Endothelial cell of umbilical vein (primary cell): ENCODE results near the gene BCL3. TPM values are rescaled to one million over a fixed set of nuclear protein-coding genes. Genes with fewer than 3 reads are reported as not detected.
"Not testable (repeated sequence)": the region's sequence is repeated elsewhere in the genome, so short reads cannot be mapped to it uniquely, and the experiment has no call there.

Source experiments
- BruUV-seq: library from RNA; stranded (reverse); fragments of 400-500 nt; replicated peaks from 2 replicates; lab custom pipeline; 2021; lab: Mats Ljungman, UMichigan
- CTCF ChIA-PET: fragments of 300-600, 350-600 bp; sonication (Branson Sonifier 250); formaldehyde crosslinking; loops from one replicate; lab custom pipeline; 2021; ENCODE audit warnings: antibody characterized with exemption, inconsistent platforms; lab: Charles Lee
- POLR2A ChIA-PET: fragments of 300-600, 350-600 bp; sonication (Branson Sonifier 250); formaldehyde crosslinking; loops from one replicate; lab custom pipeline; 2021; ENCODE audit warnings: antibody characterized with exemption, inconsistent platforms; lab: Charles Lee
- DNase-seq: peaks from one replicate; pipeline ENCODE4 v3.0.0-alpha.2; 2011; ENCODE audit warnings: low read depth, low spot score
- FAIRE-seq: peaks from 2 replicates; lab custom pipeline; 2011; peaks lifted over from hg19 to GRCh38; lab: Jason Lieb, UNC
- H2AFZ ChIP-seq: 2 replicates; pipeline ENCODE4 v1.6.0; 2012; ENCODE audit warnings: low read depth, low read length, control low read depth, inconsistent platforms
- H3K27ac ChIP-seq: 2 replicates; pipeline ENCODE4 v1.5.1; 2011; ENCODE audit warnings: low read depth, mild to moderate bottlenecking, control low read depth, low read length, moderate library complexity; ENCODE audit not compliant: insufficient read depth
- H3K27me3 ChIP-seq, 2 experiments: 2 replicates each; pipeline versions ENCODE4 v1.6.0 to v1.6.1; 2011; ENCODE audit warnings: low read length in 2 of 2, mixed read lengths in 1 of 2; ENCODE audit not compliant: control insufficient read depth in 2 of 2, insufficient read depth in 2 of 2
- H3K36me3 ChIP-seq, 2 experiments: 2 replicates in 1 of 2; 3 replicates in 1 of 2; pipeline ENCODE4 v1.5.1; 2011; ENCODE audit warnings: low read length in 2 of 2, mild to moderate bottlenecking in 1 of 2, moderate library complexity in 1 of 2; ENCODE audit not compliant: control insufficient read depth in 2 of 2, insufficient read depth in 2 of 2; ENCODE audit errors: extremely low read depth in 1 of 2
- H3K4me1 ChIP-seq: 3 replicates; pipeline ENCODE4 v1.5.1; 2011; ENCODE audit warnings: mild to moderate bottlenecking, low read length; ENCODE audit not compliant: control insufficient read depth, insufficient read depth; ENCODE audit errors: extremely low read depth
- H3K4me2 ChIP-seq: 2 replicates; pipeline ENCODE4 v1.6.1; 2011; ENCODE audit warnings: low read length, control low read depth, mixed read lengths; ENCODE audit not compliant: insufficient read depth
- H3K4me3 ChIP-seq, 3 experiments: fragments of 200-600 bp in 1 of 3; sonication (generic), shearing (Covaris generic) in 1 of 3; replicated peaks in 1 of 3; 2 replicates each; pipeline ENCODE4 v1.5.1; 2011 to 2016; ENCODE audit warnings: control low read depth in 3 of 3, low read length in 3 of 3, mild to moderate bottlenecking in 2 of 3, inconsistent platforms in 1 of 3, low read depth in 1 of 3, moderate library complexity in 1 of 3; ENCODE audit not compliant: insufficient read depth in 1 of 3
- H3K79me2 ChIP-seq: 2 replicates; pipeline ENCODE4 v1.6.0; 2012; ENCODE audit warnings: low read length, inconsistent platforms; ENCODE audit not compliant: control insufficient read depth, insufficient read depth
- H3K9ac ChIP-seq: replicated peaks from 2 replicates; pipeline ENCODE3; 2011; ENCODE audit warnings: low read length, control low read depth; ENCODE audit not compliant: insufficient read depth; ENCODE audit errors: extremely low read depth
- H3K9me1 ChIP-seq: replicated peaks from 3 replicates; pipeline ENCODE4 v1.6.0; 2011; ENCODE audit warnings: mild to moderate bottlenecking, low read length; ENCODE audit not compliant: control insufficient read depth, insufficient read depth; ENCODE audit errors: extremely low read depth
- H3K9me3 ChIP-seq: replicated peaks from 2 replicates; pipeline ENCODE4 v1.5.1; 2012; ENCODE audit warnings: low read length, inconsistent platforms; ENCODE audit not compliant: control insufficient read depth, insufficient read depth
- H4K20me1 ChIP-seq: replicated peaks from 2 replicates; pipeline ENCODE3; 2011; ENCODE audit warnings: mild to moderate bottlenecking, low read length; ENCODE audit not compliant: control insufficient read depth, insufficient read depth; ENCODE audit errors: extremely low read depth
- CTCF ChIP-seq, 2 donors: IDR thresholded peaks; 1 replicate in 1 of 2; 2 replicates in 1 of 2; pipeline ENCODE4 v1.5.1; 2011; ENCODE audit warnings: low read length in 2 of 2, mild to moderate bottlenecking in 2 of 2, moderate library complexity in 2 of 2, control low read depth in 1 of 2, inconsistent platforms in 1 of 2, low read depth in 1 of 2; ENCODE audit not compliant: insufficient read depth in 1 of 2; ENCODE audit errors: extremely low read depth in 1 of 2
- GATA2 ChIP-seq: IDR thresholded peaks from 2 replicates; pipeline ENCODE4 v1.7.0; 2011; ENCODE audit warnings: low read depth, mild to moderate bottlenecking, moderate library complexity, mixed read lengths, low read length; ENCODE audit not compliant: insufficient read length, insufficient read depth
- JUN ChIP-seq: IDR thresholded peaks from 2 replicates; pipeline ENCODE4 v1.6.1; 2011; ENCODE audit warnings: borderline replicate concordance, low read depth; ENCODE audit not compliant: insufficient read length, insufficient read depth
- MAX ChIP-seq: IDR thresholded peaks from 2 replicates; pipeline ENCODE4 v1.6.1; 2011; ENCODE audit not compliant: insufficient read depth, insufficient read length
- MYC ChIP-seq: IDR thresholded peaks from one replicate; pipeline ENCODE4 v1.6.1; 2011; ENCODE audit warnings: mild to moderate bottlenecking, low read depth, low read length
- POLR2A ChIP-seq: IDR thresholded peaks from 2 replicates; pipeline ENCODE4 v1.6.1; 2012; ENCODE audit warnings: low read depth, mild to moderate bottlenecking, control low read depth, low read length
- POLR2AphosphoS5 ChIP-seq: IDR thresholded peaks from 2 replicates; pipeline ENCODE4 v1.6.1; 2012; ENCODE audit warnings: low read depth, mild to moderate bottlenecking, control low read depth, low read length, moderate library complexity; ENCODE audit not compliant: insufficient read depth
- dilution Hi-C: fragments of 300-500 bp; cut with MboI; formaldehyde crosslinking; loops from one replicate; pipeline ENCODE4 v1.15.0; 2019; ENCODE audit warnings: low sequenced_read_pairs; ENCODE audit not compliant: extremely low pct_ligation_motif_present
- intact Hi-C: fragments of 100-400 bp; cut with micrococcal nuclease; formaldehyde crosslinking; loops from one replicate; pipeline ENCODE4 v1.10.0; 2022
- polyA plus RNA-seq, 4 experiments: library from polyadenylated mRNA; depleted of rRNA in 3 of 4; stranded (reverse) in 3 of 4; unstranded in 1 of 4; fragments of >200 nt; gene quantifications; 2 replicates each; pipeline versions ENCODE4 v1.2.1 to v1.2.3, GENCODE V29; 2011 to 2012; ENCODE audit warnings: missing spikeins in 1 of 4
- total RNA-seq: library from RNA; stranded (reverse); gene quantifications from 2 replicates; pipeline ENCODE4 v1.2.3, GENCODE V29; 2021

BCL3 gene
- total and polyA plus RNA-seq, 2 donors (not counting 3 experiments of a cell fraction or from before 2014, with no cell fraction given), result 11.0 to 26.9 TPM

- TF ChIP-seq POLR2A, result no peak
- TF ChIP-seq GATA2, result no peak
- no peak for TF ChIP-seq MAX
- TF ChIP-seq POLR2AphosphoS5, result no peak
- TF ChIP-seq CTCF (IDR thresholded peaks at IDR 0.05; ENCODE audit: extremely low read depth in 1 of 2, insufficient read depth in 1 of 2, low read depth in 1 of 2, low read length in 2 of 2), result no peak
- TF ChIP-seq JUN, result no peak
- TF ChIP-seq MYC, result no peak
- dilution Hi-C loops (no loop called here), intact Hi-C loops (loop anchor here (2.0 kb wide), 2 partner anchors 34 to 172 kb away; partner anchors contain the start of gene TOMM40)
- FAIRE-seq (no peak), DNase-seq (peak; percentile 47)
- H3K4me1 ChIP-seq, result peaks cover 43% of the 10 kb centered on the region
- peak overlapping the region; percentile 81 for H3K4me2 ChIP-seq
- no peaks in the 10 kb centered on the region for H3K27me3 ChIP-seq
- no peak overlapping the region for H3K9ac ChIP-seq
- H3K79me2 ChIP-seq, result peaks cover 16% of the 10 kb centered on the region
- peaks cover 2% of the 10 kb centered on the region for H3K9me3 ChIP-seq
- BruUV-seq, result no TSS peak
- peaks cover 0 to 4% of the 10 kb centered on the region in 2 experiments for H3K36me3 ChIP-seq
- H3K4me3 ChIP-seq, result no peak overlapping the region
- ChIA-PET POLR2A (no interaction called here), CTCF (interaction anchor here (0.6 to 15.8 kb wide), 8 partner anchors 10 to 148 kb away, joined by 3 to 688 read pairs (median 5); partner anchors contain the start of genes CBLC and NECTIN2)
- H3K9me1 ChIP-seq, result no peaks in the 10 kb centered on the region
- no peaks in the 10 kb centered on the region for H4K20me1 ChIP-seq
- no peak overlapping the region for H2AFZ ChIP-seq
- H3K27ac ChIP-seq, result peak overlapping the region; percentile 100
Observed at GRCh38 chr19:44719262-44719701, 29.2 kb upstream of the BCL3 start.

- FAIRE-seq, H3K9me1 ChIP-seq, BruUV-seq, dilution Hi-C loops, H3K27me3 ChIP-seq, DNase-seq, H3K9me3 ChIP-seq, H4K20me1 ChIP-seq, H3K9ac ChIP-seq, H3K4me2 ChIP-seq, H3K36me3 ChIP-seq, H3K27ac ChIP-seq, H3K4me3 ChIP-seq, H2AFZ ChIP-seq: not testable (repeated sequence)
- H3K4me1 ChIP-seq, result peaks cover 52% of the 10 kb centered on the region
- CTCF ChIA-PET, result interaction anchor here (9.4 to 15.8 kb wide), 2 partner anchors 29 to 48 kb away, joined by 239 to 688 read pairs; partner anchors contain the start of gene CBLC
- intact Hi-C loops, result loop anchor here (5.0 kb wide), 1 partner anchor 232 kb away; no protein-coding TSS in a partner anchor
- peaks cover 16% of the 10 kb centered on the region for H3K79me2 ChIP-seq
- POLR2A ChIA-PET, result interaction anchor here (0.7 kb wide), 1 partner anchor 26 kb away, joined by 3 read pairs; no protein-coding TSS in a partner anchor
Observed at GRCh38 chr19:44720396-44720795, 28.1 kb upstream of the BCL3 start.
